Endometrial microvascular endothelial cells (primary cell): ENCODE data around the gene ZDHHC14. TPM values are rescaled to one million over a fixed set of nuclear protein-coding genes. Genes with fewer than 3 reads are reported as not detected.

Experiments used
- in situ Hi-C: cut with HindIII; loops from 2 replicates; pipeline ENCODE4 v1.10.0; 2017; ENCODE audit warnings: low sequenced_read_pairs, low pct_unique_long_range_greater_than_20kb; ENCODE audit errors: inconsistent ontology term
- total RNA-seq: library from RNA; depleted of rRNA; stranded (reverse); fragments of >200 nt; gene quantifications from one replicate; pipeline ENCODE4 v1.2.3, GENCODE V29; 2015; ENCODE audit errors: inconsistent ontology term

Gene ZDHHC14
- total RNA-seq, 1 donor from 2014 or later = 16.4 TPM

- in situ Hi-C loops = no loop called here
These were observed 256.5 kb downstream of the ZDHHC14 start for GRCh38 chr6:157637516-157637915.

- in situ Hi-C loops = no loop called here
These were observed 257.1 kb downstream of the ZDHHC14 start for GRCh38 chr6:157637941-157638662.

GRCh38 chr6:157638779-157639178, 257.8 kb downstream of the ZDHHC14 start:
- in situ Hi-C loops = no loop called here

GRCh38 chr6:157640746-157641451, 259.9 kb downstream of the ZDHHC14 start:
- in situ Hi-C loops = no loop called here

GRCh38 chr6:157641837-157642236, 260.8 kb downstream of the ZDHHC14 start:
- in situ Hi-C loops = no loop called here

GRCh38 chr6:157642736-157643135, 261.7 kb downstream of the ZDHHC14 start:
- in situ Hi-C loops = no loop called here

- in situ Hi-C loops = no loop called here
These were observed 263.2 kb downstream of the ZDHHC14 start for GRCh38 chr6:157644043-157644810.

GRCh38 chr6:157645201-157645795, 264.3 kb downstream of the ZDHHC14 start:
- in situ Hi-C loops = no loop called here

GRCh38 chr6:157646012-157646411, 265.0 kb downstream of the ZDHHC14 start:
- in situ Hi-C loops = no loop called here

- in situ Hi-C loops = no loop called here
These were observed 266.4 kb downstream of the ZDHHC14 start for GRCh38 chr6:157647261-157647915.

- in situ Hi-C loops = no loop called here
These were observed 267.6 kb downstream of the ZDHHC14 start for GRCh38 chr6:157648561-157648960.

- in situ Hi-C loops = no loop called here
These were observed 268.6 kb downstream of the ZDHHC14 start for GRCh38 chr6:157649311-157650260.

- in situ Hi-C loops = no loop called here
These were observed 269.3 kb downstream of the ZDHHC14 start for GRCh38 chr6:157650261-157650640.

- in situ Hi-C loops = no loop called here
These were observed 269.8 kb downstream of the ZDHHC14 start for GRCh38 chr6:157650801-157651200.

- in situ Hi-C loops = no loop called here
These were observed 270.9 kb downstream of the ZDHHC14 start for GRCh38 chr6:157651731-157652490.

- in situ Hi-C loops = no loop called here
These were observed 271.8 kb downstream of the ZDHHC14 start for GRCh38 chr6:157652601-157653363.
